ENCODE data around the gene HOTAIR.

DNA sequence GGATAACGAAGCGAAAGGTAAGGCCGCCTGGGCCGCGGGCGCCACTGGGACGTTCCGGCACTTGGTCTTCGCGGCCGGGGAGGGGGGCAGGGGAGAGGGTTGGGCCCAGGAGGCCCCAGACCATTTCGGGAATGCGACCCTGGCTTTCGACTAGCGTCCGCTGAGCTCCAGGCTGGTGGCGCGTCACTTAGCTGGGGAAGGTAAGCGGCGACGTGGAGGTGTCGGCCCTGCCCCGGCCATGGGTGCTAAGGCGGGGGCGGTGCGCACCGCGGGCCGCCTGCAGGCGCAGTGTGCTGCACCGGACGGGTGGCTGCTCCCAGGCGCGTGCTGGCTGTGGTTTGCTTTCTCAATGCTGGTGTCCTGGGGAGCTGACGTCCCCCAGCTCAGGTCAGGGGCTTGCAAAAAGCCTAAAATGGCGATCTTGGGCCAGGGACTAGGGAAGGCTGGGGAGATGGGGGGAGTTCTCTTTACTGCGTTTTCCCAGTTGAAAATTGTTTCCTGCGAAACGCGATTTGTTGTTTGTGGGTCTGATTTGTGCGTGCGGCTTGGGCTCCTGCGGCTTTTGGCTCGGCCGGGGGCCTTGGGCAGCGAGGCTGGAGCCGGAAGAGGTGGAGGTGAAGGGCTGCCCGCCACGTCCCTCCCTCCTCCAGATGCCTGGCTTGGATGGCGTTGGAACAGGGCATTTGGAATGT lies 11.4 kb upstream of the HOTAIR start:
- TF ChIP-seq, protein P1, sequence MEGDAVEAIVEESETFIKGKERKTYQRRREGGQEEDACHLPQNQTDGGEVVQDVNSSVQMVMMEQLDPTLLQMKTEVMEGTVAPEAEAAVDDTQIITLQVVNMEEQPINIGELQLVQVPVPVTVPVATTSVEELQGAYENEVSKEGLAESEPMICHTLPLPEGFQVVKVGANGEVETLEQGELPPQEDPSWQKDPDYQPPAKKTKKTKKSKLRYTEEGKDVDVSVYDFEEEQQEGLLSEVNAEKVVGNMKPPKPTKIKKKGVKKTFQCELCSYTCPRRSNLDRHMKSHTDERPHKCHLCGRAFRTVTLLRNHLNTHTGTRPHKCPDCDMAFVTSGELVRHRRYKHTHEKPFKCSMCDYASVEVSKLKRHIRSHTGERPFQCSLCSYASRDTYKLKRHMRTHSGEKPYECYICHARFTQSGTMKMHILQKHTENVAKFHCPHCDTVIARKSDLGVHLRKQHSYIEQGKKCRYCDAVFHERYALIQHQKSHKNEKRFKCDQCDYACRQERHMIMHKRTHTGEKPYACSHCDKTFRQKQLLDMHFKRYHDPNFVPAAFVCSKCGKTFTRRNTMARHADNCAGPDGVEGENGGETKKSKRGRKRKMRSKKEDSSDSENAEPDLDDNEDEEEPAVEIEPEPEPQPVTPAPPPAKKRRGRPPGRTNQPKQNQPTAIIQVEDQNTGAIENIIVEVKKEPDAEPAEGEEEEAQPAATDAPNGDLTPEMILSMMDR (IDR thresholded peaks at IDR 0.05) = no peak
- TF ChIP-seq CEBPB (IDR thresholded peaks at IDR 0.05) (no peak), RAD21 (conservative IDR thresholded peaks at IDR 0.05 in 1 of 2, IDR thresholded peaks at IDR 0.05 in 1 of 2) (no peak), JUN (IDR thresholded peaks at IDR 0.05) (no peak), ESRRA (IDR thresholded peaks at IDR 0.05; ENCODE audit: borderline replicate concordance, low read length) (no peak), EP300 (IDR thresholded peaks at IDR 0.05) (no peak), CHD4 (IDR thresholded peaks at IDR 0.05; ENCODE audit: borderline replicate concordance) (no peak), POLR2A (IDR thresholded peaks at IDR 0.05; ENCODE audit: low read length) (no peak)
- TF ChIP-seq, protein P2, sequence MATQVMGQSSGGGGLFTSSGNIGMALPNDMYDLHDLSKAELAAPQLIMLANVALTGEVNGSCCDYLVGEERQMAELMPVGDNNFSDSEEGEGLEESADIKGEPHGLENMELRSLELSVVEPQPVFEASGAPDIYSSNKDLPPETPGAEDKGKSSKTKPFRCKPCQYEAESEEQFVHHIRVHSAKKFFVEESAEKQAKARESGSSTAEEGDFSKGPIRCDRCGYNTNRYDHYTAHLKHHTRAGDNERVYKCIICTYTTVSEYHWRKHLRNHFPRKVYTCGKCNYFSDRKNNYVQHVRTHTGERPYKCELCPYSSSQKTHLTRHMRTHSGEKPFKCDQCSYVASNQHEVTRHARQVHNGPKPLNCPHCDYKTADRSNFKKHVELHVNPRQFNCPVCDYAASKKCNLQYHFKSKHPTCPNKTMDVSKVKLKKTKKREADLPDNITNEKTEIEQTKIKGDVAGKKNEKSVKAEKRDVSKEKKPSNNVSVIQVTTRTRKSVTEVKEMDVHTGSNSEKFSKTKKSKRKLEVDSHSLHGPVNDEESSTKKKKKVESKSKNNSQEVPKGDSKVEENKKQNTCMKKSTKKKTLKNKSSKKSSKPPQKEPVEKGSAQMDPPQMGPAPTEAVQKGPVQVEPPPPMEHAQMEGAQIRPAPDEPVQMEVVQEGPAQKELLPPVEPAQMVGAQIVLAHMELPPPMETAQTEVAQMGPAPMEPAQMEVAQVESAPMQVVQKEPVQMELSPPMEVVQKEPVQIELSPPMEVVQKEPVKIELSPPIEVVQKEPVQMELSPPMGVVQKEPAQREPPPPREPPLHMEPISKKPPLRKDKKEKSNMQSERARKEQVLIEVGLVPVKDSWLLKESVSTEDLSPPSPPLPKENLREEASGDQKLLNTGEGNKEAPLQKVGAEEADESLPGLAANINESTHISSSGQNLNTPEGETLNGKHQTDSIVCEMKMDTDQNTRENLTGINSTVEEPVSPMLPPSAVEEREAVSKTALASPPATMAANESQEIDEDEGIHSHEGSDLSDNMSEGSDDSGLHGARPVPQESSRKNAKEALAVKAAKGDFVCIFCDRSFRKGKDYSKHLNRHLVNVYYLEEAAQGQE (IDR thresholded peaks at IDR 0.05) = no peak

Data from A549 (cell line).